ENCODE data around the gene ZNF491.
"Not testable (repeated sequence)": the region's sequence is repeated elsewhere in the genome, so short reads cannot be mapped to it uniquely, and the experiment has no call there.

Gene ZNF491

GRCh38 chr19:11843722-11844121 is 45.4 kb downstream of the ZNF491 start:
- TF ChIP-seq CTCF (IDR thresholded peaks at IDR 0.05; ENCODE audit: insufficient read depth, low read length): no peak
- TF ChIP-seq POLR2AphosphoS5 (IDR thresholded peaks at IDR 0.05; ENCODE audit: low read depth): no peak
- TF ChIP-seq SPI1 (IDR thresholded peaks at IDR 0.05; ENCODE audit: borderline replicate concordance, low read depth): no peak
- TF ChIP-seq GABPA (IDR thresholded peaks at IDR 0.05; ENCODE audit: low read depth): no peak
- Histone ChIP-seq H3K27me3 (ENCODE audit: insufficient read depth, poor library complexity, severe bottlenecking) (no peaks in the 10 kb centered on the region), H3K4me3 (replicated peaks; ENCODE audit: insufficient read depth, low read length) (no peak overlapping the region), H3K27ac (replicated peaks) (no peak overlapping the region)
- no peak for DNase-seq (ENCODE audit: low read depth in 1 of 2, low spot score in 1 of 2)

GRCh38 chr19:11847615-11848014 is 49.3 kb downstream of the ZNF491 start:
- DNase-seq (ENCODE audit: low read depth in 1 of 2, low spot score in 1 of 2); H3K27ac ChIP-seq (replicated peaks); H3K27me3 ChIP-seq (ENCODE audit: insufficient read depth, poor library complexity, severe bottlenecking); H3K4me3 ChIP-seq (replicated peaks; ENCODE audit: insufficient read depth, low read length): not testable (repeated sequence)

- no peak for DNase-seq (ENCODE audit: low read depth in 1 of 2, low spot score in 1 of 2)
- Histone ChIP-seq H3K4me3 (replicated peaks; ENCODE audit: insufficient read depth, low read length) (no peak overlapping the region), H3K27me3 (ENCODE audit: insufficient read depth, poor library complexity, severe bottlenecking) (no peaks in the 10 kb centered on the region), H3K27ac (replicated peaks) (peak overlapping the region; percentile 89)
- no peak for TF ChIP-seq GABPA (IDR thresholded peaks at IDR 0.05; ENCODE audit: low read depth)
- TF ChIP-seq CTCF (IDR thresholded peaks at IDR 0.05; ENCODE audit: insufficient read depth, low read length): no peak
- no peak for TF ChIP-seq REST (IDR thresholded peaks at IDR 0.05; ENCODE audit: insufficient replicate concordance, low read depth)
- TF ChIP-seq POLR2AphosphoS5 (IDR thresholded peaks at IDR 0.05; ENCODE audit: low read depth): no peak
- TF ChIP-seq SPI1 (IDR thresholded peaks at IDR 0.05; ENCODE audit: borderline replicate concordance, low read depth): no peak
Observed at GRCh38 chr19:11848200-11848593, 49.9 kb downstream of the ZNF491 start.

- no peak within 1 kb of the TSS for H3K4me3 ChIP-seq (replicated peaks; ENCODE audit: insufficient read depth, low read length)
Observed at GRCh38 chr19:11848594-11849469, 50.5 kb downstream of the ZNF491 start, which contains the start of gene ZNF439. Gene ZNF439 (plus strand): TSS chr19:11848726. CDS start chr19:11848868, 142 bp downstream.

GRCh38 chr19:11850289-11850688 is 52.0 kb downstream of the ZNF491 start:
- not testable (repeated sequence) for H3K4me3 ChIP-seq (replicated peaks; ENCODE audit: insufficient read depth, low read length); H3K27ac ChIP-seq (replicated peaks); H3K27me3 ChIP-seq (ENCODE audit: insufficient read depth, poor library complexity, severe bottlenecking); DNase-seq (ENCODE audit: low read depth in 1 of 2, low spot score in 1 of 2)

More at GRCh38 chr19:11848594-11849469, 50.5 kb downstream of the ZNF491 start, which contains the start of gene ZNF439:
- Histone ChIP-seq H3K27ac (replicated peaks) (peak within 1 kb of the TSS; percentile 89), H3K27me3 (ENCODE audit: insufficient read depth, poor library complexity, severe bottlenecking) (no peaks in the 10 kb centered on the region)
- DNase-seq (ENCODE audit: low read depth in 1 of 2, low spot score in 1 of 2): peak in 1 of 2 experiments; percentile 64
- TF ChIP-seq REST (IDR thresholded peaks at IDR 0.05; ENCODE audit: insufficient replicate concordance, low read depth) (no peak), SPI1 (IDR thresholded peaks at IDR 0.05; ENCODE audit: borderline replicate concordance, low read depth) (0 out of 2 replicates have a peak, but pooled peaks have one; percentile 38)
